HCT116 (cell line): Measurements from ENCODE around the gene ZC3H12A. TPM values are rescaled to one million over a fixed set of nuclear protein-coding genes. Genes with fewer than 3 reads are reported as not detected.

Experiments
- ATAC-seq: fragments of 200-7000 bp; cut with Tn5 transposase; 2 replicates; pipeline ENCODE4 v1.9.1; 2020; ENCODE audit warnings: mild to moderate bottlenecking, moderate library complexity
- BruUV-seq: library from RNA; stranded (reverse); fragments of 400-500 nt; replicated peaks from 2 replicates; lab custom pipeline; 2021; lab: Mats Ljungman, UMichigan
- CTCF ChIA-PET: fragments of 300-600 bp; sonication (Branson Sonifier 250); formaldehyde crosslinking; loops from one replicate; lab custom pipeline; 2021; ENCODE audit warnings: antibody characterized with exemption; lab: Charles Lee
- POLR2A ChIA-PET: fragments of 300-600, 350-600 bp; sonication (Branson Sonifier 250); formaldehyde crosslinking; loops from one replicate; lab custom pipeline; 2021; ENCODE audit warnings: antibody characterized with exemption; lab: Charles Lee
- RAD21 ChIA-PET, 2 experiments: fragments of 300-600 bp; sonication (Branson Sonifier 250); formaldehyde crosslinking; loops; one replicate each; lab custom pipeline; 2023; ENCODE audit warnings: low total read pairs in 2 of 2; ENCODE audit not compliant: uncharacterized antibody in 2 of 2, unreplicated experiment in 2 of 2, low non-redundant PET in 1 of 2; lab: Charles Lee
- DNase-seq: peaks from one replicate; pipeline ENCODE4 v3.0.0-alpha.2; 2010; ENCODE audit warnings: low read depth, low spot score
- H2AFZ ChIP-seq: fragments of 200-600 bp; shearing (Covaris generic), sonication (generic); 2 replicates; pipeline ENCODE4 v1.6.1; 2017; ENCODE audit warnings: low read depth, mixed run types, mixed read lengths, antibody characterized with exemption, low read length; ENCODE audit not compliant: poor library complexity, severe bottlenecking
- H3K27ac ChIP-seq: 2 replicates; pipeline ENCODE4 v1.5.1; 2012; ENCODE audit warnings: low read depth, low read length
- H3K27me3 ChIP-seq: fragments of 200-600 bp; sonication (generic); 2 replicates; pipeline ENCODE4 v1.6.1; 2016; ENCODE audit warnings: mixed run types, low read length, mixed read lengths; ENCODE audit not compliant: insufficient read depth
- H3K36me3 ChIP-seq, 2 experiments: fragments of 200-500 bp in 1 of 2; fragments of 200-600 bp in 1 of 2; sonication (Bioruptor generic) in 1 of 2; sonication (generic) in 1 of 2; 2 replicates each; pipeline versions ENCODE4 v1.5.1 to v1.6.1; 2014 to 2016; ENCODE audit warnings: low read length in 2 of 2, inconsistent platforms in 1 of 2, mixed read lengths in 1 of 2, mixed run types in 1 of 2; ENCODE audit not compliant: insufficient read depth in 2 of 2, control insufficient read depth in 1 of 2
- H3K4me1 ChIP-seq, 2 experiments: fragments of 200-600 bp in 1 of 2; sonication (generic) in 1 of 2; 2 replicates each; pipeline versions ENCODE4 v1.5.1 to v1.6.1; 2012 to 2017; ENCODE audit warnings: low read length in 2 of 2, inconsistent platforms in 1 of 2, mild to moderate bottlenecking in 1 of 2, mixed read lengths in 1 of 2, mixed run types in 1 of 2, moderate library complexity in 1 of 2; ENCODE audit not compliant: insufficient read depth in 2 of 2, control insufficient read depth in 1 of 2
- H3K4me2 ChIP-seq: fragments of 200-600 bp; sonication (generic); 2 replicates; pipeline ENCODE4 v1.6.1; 2017; ENCODE audit warnings: mixed run types, low read length, mixed read lengths
- H3K4me3 ChIP-seq, 2 experiments: fragments of 200-600 bp in 1 of 2; sonication (generic) in 1 of 2; replicated peaks in 1 of 2; 2 replicates each; pipeline ENCODE4 v1.5.1; 2011 to 2016; ENCODE audit warnings: low read length in 2 of 2, control low read depth in 1 of 2, low read depth in 1 of 2, mild to moderate bottlenecking in 1 of 2, mixed read lengths in 1 of 2, mixed run types in 1 of 2
- H3K79me2 ChIP-seq: fragments of 200-600 bp; sonication (generic); 2 replicates; pipeline ENCODE4 v1.6.1; 2017; ENCODE audit warnings: mild to moderate bottlenecking, mixed run types, low read length, moderate library complexity, mixed read lengths; ENCODE audit not compliant: insufficient read depth
- H3K9ac ChIP-seq: fragments of 200-600 bp; sonication (generic); 2 replicates; pipeline ENCODE4 v1.6.1; 2016; ENCODE audit warnings: low read length, mixed read lengths
- H3K9me2 ChIP-seq: fragments of 200-600 bp; sonication (generic), shearing (Covaris generic); 2 replicates; pipeline ENCODE4 v1.6.1; 2017; ENCODE audit warnings: mixed run types, mild to moderate bottlenecking, moderate library complexity; ENCODE audit not compliant: insufficient read depth
- H3K9me3 ChIP-seq, 2 experiments: fragments of 200-500 bp in 1 of 2; fragments of 200-600 bp in 1 of 2; sonication (Bioruptor generic) in 1 of 2; sonication (generic) in 1 of 2; 2 replicates each; pipeline ENCODE4 v1.6.1; 2014 to 2017; ENCODE audit warnings: low read length in 2 of 2, mixed read lengths in 2 of 2, inconsistent platforms in 1 of 2, low read depth in 1 of 2, mild to moderate bottlenecking in 1 of 2, mixed run types in 1 of 2, moderate library complexity in 1 of 2; ENCODE audit not compliant: control insufficient read depth in 1 of 2, insufficient read depth in 1 of 2
- H4K20me1 ChIP-seq: fragments of 200-600 bp; sonication (generic), shearing (Covaris generic); 2 replicates; pipeline ENCODE4 v1.6.1; 2017; ENCODE audit warnings: mixed run types, mild to moderate bottlenecking, moderate library complexity; ENCODE audit not compliant: insufficient read depth
- CBX3 ChIP-seq: IDR thresholded peaks from 2 replicates; pipeline ENCODE4 v1.6.1; 2012; ENCODE audit warnings: low read depth
- MAX ChIP-seq: IDR thresholded peaks from 2 replicates; pipeline ENCODE4 v1.6.1; 2012
- REST ChIP-seq: IDR thresholded peaks from 2 replicates; pipeline ENCODE4 v1.6.1; 2012; ENCODE audit warnings: low read depth
- ZNF274 ChIP-seq: fragments of 200-500 bp; sonication (Bioruptor generic); IDR thresholded peaks from 2 replicates; pipeline ENCODE4 v1.6.1; 2014; ENCODE audit warnings: mild to moderate bottlenecking, low read depth, low read length, inconsistent platforms
- intact Hi-C: fragments of 100-400 bp; cut with micrococcal nuclease; formaldehyde crosslinking; loops from 2 replicates; pipeline ENCODE4 v1.10.0; 2022
- total RNA-seq: library from RNA; stranded (reverse); gene quantifications from one replicate; pipeline ENCODE4 v1.2.1, GENCODE V29; 2021; ENCODE audit not compliant: unreplicated experiment

The ZC3H12A gene
- total RNA-seq, 1 experiment from 2014 or later, result 10.6 TPM

- Histone ChIP-seq H4K20me1 (no peaks in the 10 kb centered on the region), H3K27ac (no peak overlapping the region), H3K9me3 (no peaks in the 10 kb centered on the region), H3K9ac (0 out of 2 replicates have a peak overlapping the region, but pooled peaks have one; percentile 1), H3K4me2 (peak overlapping the region; percentile 48), H3K9me2 (no peaks in the 10 kb centered on the region), H3K4me1 (peaks cover 8 to 40% of the 10 kb centered on the region in 2 experiments; a peak in 3 of 4 replicates), H3K79me2 (no peaks in the 10 kb centered on the region), H3K4me3 (no peak overlapping the region), H3K36me3 (no peaks in the 10 kb centered on the region), H3K27me3 (no peaks in the 10 kb centered on the region), H2AFZ (peak overlapping the region; percentile 1)
- no peak for DNase-seq
- peak; percentile 22 for ATAC-seq
- TF ChIP-seq CBX3 (no peak), ZNF274 (no peak), MAX (no peak), REST (no peak)
- RAD21 ChIA-PET, result no interaction called here
- CTCF ChIA-PET, result interaction anchor here (1.0 to 5.4 kb wide), 2 partner anchors 18 to 34 kb away, joined by 3 to 62 read pairs; no protein-coding TSS in a partner anchor
- BruUV-seq, result no TSS peak
- intact Hi-C loops, result loop anchor here (5.0 kb wide), 1 partner anchor 100 kb away; the partner anchor contains the start of gene SNIP1
- POLR2A ChIA-PET, result interaction anchor here (1.5 kb wide), 1 partner anchor 23 kb away, joined by 4 read pairs; no protein-coding TSS in a partner anchor
Observed at GRCh38 chr1:37452416-37452815, 22.0 kb upstream of the ZC3H12A start.
